Uterus (tissue), 4 donors: Measurements from ENCODE around the gene CDH22. TPM values are rescaled to one million over a fixed set of nuclear protein-coding genes. Genes with fewer than 3 reads are reported as not detected.

ENCODE experiments used
- DNase-seq, 2 donors: peaks; one replicate each; pipeline ENCODE4 v3.0.0-alpha.2; 2019 to 2020
- H3K27ac ChIP-seq, 2 donors: fragments of 200-600 bp; sonication (generic); 1 replicate in 1 of 2; 2 replicates in 1 of 2; pipeline ENCODE4 v1.5.1; 2016 to 2018
- H3K27me3 ChIP-seq, 2 donors: fragments of 200-600 bp; sonication (generic); one replicate each; pipeline ENCODE4 v1.5.1; 2018 to 2019; ENCODE audit warnings: control low read depth in 1 of 2
- H3K36me3 ChIP-seq, 2 donors: fragments of 200-600 bp; sonication (generic); one replicate each; pipeline ENCODE4 v1.5.1; 2019; ENCODE audit warnings: control low read depth in 1 of 2
- H3K4me1 ChIP-seq, 2 donors: fragments of 200-600 bp; sonication (generic); one replicate each; pipeline ENCODE4 v1.5.1; 2018 to 2019; ENCODE audit warnings: control low read depth in 1 of 2
- H3K4me3 ChIP-seq, 2 donors: fragments of 200-600 bp; sonication (generic); 1 replicate in 1 of 2; 2 replicates in 1 of 2; pipeline ENCODE4 v1.5.1; 2018 to 2019; ENCODE audit warnings: mild to moderate bottlenecking in 1 of 2
- H3K9me3 ChIP-seq, 2 donors: fragments of 200-600 bp; sonication (generic); one replicate each; pipeline ENCODE4 v1.5.1; 2019; ENCODE audit warnings: control low read depth in 1 of 2
- CTCF ChIP-seq, 4 experiments: fragments of 200-600 bp in 2 of 4; fragments of 450-650 bp in 2 of 4; sonication (generic) in 2 of 4; IDR thresholded peaks; one replicate each; pipeline ENCODE4 v1.5.1; 2016 to 2019; ENCODE audit warnings: antibody characterized with exemption in 4 of 4, mild to moderate bottlenecking in 2 of 4, moderate library complexity in 1 of 4
- POLR2A ChIP-seq, 2 donors: fragments of 450-650 bp; IDR thresholded peaks; one replicate each; pipeline ENCODE4 v1.6.1; 2016; ENCODE audit warnings: antibody characterized with exemption in 2 of 2, mild to moderate bottlenecking in 1 of 2, moderate library complexity in 1 of 2
- intact Hi-C: fragments of 100-400 bp; cut with DNase I; formaldehyde crosslinking; loops from one replicate; pipeline ENCODE4 v1.15.1; 2023; ENCODE audit warnings: low total_unique reads
- total RNA-seq, 4 donors: library from RNA; depleted of rRNA in 3 of 4; stranded (reverse); fragments of >200 nt in 3 of 4; gene quantifications; one replicate each; pipeline versions ENCODE4 v1.1.0 to v1.2.4, GENCODE V29; 2014 to 2023
- donor health status: DM: yes; HTN: yes; CAD: no.

The CDH22 gene
- total RNA-seq, 4 donors from 2014 or later, result 0.48 to 0.49 TPM; not detected in 2

- intact Hi-C loops, result no loop called here
- no peaks in the 10 kb centered on the region for H3K27me3 ChIP-seq
Observed at GRCh38 chr20:46327557-46327956, 19.3 kb upstream of the CDH22 start.

GRCh38 chr20:46325789-46326188 is 17.5 kb upstream of the CDH22 start:
- Histone ChIP-seq H3K27ac (no peak overlapping the region), H3K27me3 (no peaks in the 10 kb centered on the region), H3K4me3 (no peak overlapping the region), H3K9me3 (no peaks in the 10 kb centered on the region), H3K36me3 (no peaks in the 10 kb centered on the region), H3K4me1 (no peaks in the 10 kb centered on the region)
- DNase-seq, result no peak
- TF ChIP-seq POLR2A (IDR thresholded peaks at IDR 0.05) (no peak), CTCF (IDR thresholded peaks at IDR 0.05) (no peak)
- intact Hi-C loops, result no loop called here

More at GRCh38 chr20:46327557-46327956, 19.3 kb upstream of the CDH22 start:
- H3K4me1 ChIP-seq, result no peaks in the 10 kb centered on the region
- DNase-seq, result no peak
- TF ChIP-seq POLR2A (IDR thresholded peaks at IDR 0.05), result no peak
- TF ChIP-seq CTCF (IDR thresholded peaks at IDR 0.05), result no peak
- H3K36me3 ChIP-seq, result no peaks in the 10 kb centered on the region
- H3K9me3 ChIP-seq, result no peaks in the 10 kb centered on the region
- no peak overlapping the region for H3K4me3 ChIP-seq
- H3K27ac ChIP-seq, result no peak overlapping the region

DNA sequence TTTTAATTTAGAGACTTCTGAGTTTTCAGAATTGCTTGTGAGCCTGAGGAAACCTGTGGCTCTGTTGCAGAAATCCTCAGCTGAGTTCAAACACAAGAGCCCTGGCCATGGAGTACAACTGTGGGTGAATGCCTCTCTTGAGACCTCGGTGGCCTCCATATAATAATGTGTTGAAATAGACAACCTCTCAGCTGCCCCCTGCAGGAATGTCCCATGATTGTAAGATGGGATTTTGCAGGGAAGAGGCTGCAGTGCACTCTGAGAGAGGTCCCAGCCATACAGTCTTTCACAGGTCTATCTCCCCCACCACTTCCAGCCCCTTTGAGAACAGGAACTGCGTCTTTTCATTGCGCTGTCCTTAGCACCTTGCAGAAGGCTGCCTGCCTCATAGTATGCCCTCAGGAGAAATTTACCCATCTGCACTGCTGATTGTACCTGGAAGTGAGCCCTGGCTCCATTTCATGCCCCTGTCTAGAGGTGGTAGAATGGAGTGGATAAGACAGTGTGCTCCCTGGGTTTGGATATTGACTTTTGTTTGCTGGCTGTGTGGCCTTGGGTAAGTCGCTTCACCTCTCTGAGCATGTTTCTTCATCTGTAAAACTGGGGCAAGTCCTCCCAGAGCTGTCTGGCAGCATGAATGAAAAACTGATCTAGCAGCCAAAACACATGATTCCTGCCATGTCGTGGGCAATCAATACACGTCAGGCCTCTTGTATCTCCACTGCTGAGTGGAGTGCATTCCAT is 16.8 kb upstream of the CDH22 start:
- no peaks in the 10 kb centered on the region for H3K4me1 ChIP-seq
- DNase-seq, result no peak
- no peaks in the 10 kb centered on the region for H3K9me3 ChIP-seq
- no peaks in the 10 kb centered on the region for H3K36me3 ChIP-seq
- no peak overlapping the region for H3K27ac ChIP-seq
- intact Hi-C loops, result no loop called here
- no peaks in the 10 kb centered on the region for H3K27me3 ChIP-seq
- TF ChIP-seq CTCF (IDR thresholded peaks at IDR 0.05) (peak in 1 of 4 experiments; percentile 12), POLR2A (IDR thresholded peaks at IDR 0.05) (no peak)
- H3K4me3 ChIP-seq, result no peak overlapping the region

DNA sequence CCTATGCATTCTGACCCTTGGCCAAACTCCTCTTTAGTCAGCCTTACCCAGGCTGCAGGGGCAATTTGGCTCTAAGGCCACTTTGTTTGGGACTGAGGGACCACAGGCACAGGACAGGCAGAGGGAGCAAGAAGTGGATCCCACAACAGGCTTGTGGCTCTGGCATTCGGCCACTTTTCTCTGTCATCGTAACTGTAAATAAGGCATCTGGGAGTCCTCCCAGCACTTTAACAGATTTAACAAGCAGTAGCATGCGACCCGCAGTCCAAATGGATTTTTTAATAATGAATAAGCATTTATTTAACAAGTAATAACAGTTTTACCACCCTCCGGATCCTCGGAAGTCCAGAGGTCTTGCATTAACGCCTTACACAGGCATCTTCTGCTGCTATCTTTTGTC is 16.1 kb upstream of the CDH22 start:
- DNase-seq, result no peak
- no peak overlapping the region for H3K27ac ChIP-seq
- H3K36me3 ChIP-seq, result no peaks in the 10 kb centered on the region
- H3K9me3 ChIP-seq, result no peaks in the 10 kb centered on the region
- H3K27me3 ChIP-seq, result no peaks in the 10 kb centered on the region
- TF ChIP-seq CTCF (IDR thresholded peaks at IDR 0.05), result no peak
- TF ChIP-seq POLR2A (IDR thresholded peaks at IDR 0.05), result no peak
- H3K4me1 ChIP-seq, result no peaks in the 10 kb centered on the region
- H3K4me3 ChIP-seq, result no peak overlapping the region
- intact Hi-C loops, result no loop called here

DNA sequence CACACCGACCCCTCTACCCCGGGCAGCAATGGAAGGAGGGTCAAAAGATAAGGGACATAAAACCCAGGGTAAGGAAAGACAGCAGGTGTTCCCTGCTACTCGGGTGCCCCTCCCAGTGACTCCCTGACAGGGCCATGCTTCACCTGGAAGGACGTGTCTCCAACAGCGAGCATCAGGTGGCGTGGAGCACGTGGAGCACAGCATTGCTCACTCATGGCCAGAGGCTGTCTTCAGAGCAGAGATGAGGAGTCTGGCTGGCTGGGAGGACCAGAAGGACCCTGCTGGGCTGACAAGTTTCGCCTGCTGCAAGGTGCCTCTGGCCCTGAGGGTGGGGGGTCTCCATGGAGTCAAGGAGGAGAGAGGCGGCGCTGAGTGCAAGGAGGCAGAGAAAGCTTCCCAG is 15.3 kb upstream of the CDH22 start:
- no peaks in the 10 kb centered on the region for H3K4me1 ChIP-seq
- no peaks in the 10 kb centered on the region for H3K36me3 ChIP-seq
- no peaks in the 10 kb centered on the region for H3K27me3 ChIP-seq
- H3K9me3 ChIP-seq, result no peaks in the 10 kb centered on the region
- intact Hi-C loops, result no loop called here
- DNase-seq, result no peak
- H3K27ac ChIP-seq, result no peak overlapping the region
- TF ChIP-seq POLR2A (IDR thresholded peaks at IDR 0.05) (no peak), CTCF (IDR thresholded peaks at IDR 0.05) (no peak)
- H3K4me3 ChIP-seq, result no peak overlapping the region
